NCI-H2196 treated with DMSO at 0.1 percent for 48 hours (cell line): Measurements from ENCODE around the gene INF2.
A peak's percentile ranks its signal among the peaks of the same experiment; 100 is the strongest.

Experiments
- DNase-seq: peaks from one replicate; lab custom pipeline; 2025; ENCODE audit not compliant: unreplicated experiment; lab: John Stamatoyannopoulos, UW

The INF2 gene

DNA sequence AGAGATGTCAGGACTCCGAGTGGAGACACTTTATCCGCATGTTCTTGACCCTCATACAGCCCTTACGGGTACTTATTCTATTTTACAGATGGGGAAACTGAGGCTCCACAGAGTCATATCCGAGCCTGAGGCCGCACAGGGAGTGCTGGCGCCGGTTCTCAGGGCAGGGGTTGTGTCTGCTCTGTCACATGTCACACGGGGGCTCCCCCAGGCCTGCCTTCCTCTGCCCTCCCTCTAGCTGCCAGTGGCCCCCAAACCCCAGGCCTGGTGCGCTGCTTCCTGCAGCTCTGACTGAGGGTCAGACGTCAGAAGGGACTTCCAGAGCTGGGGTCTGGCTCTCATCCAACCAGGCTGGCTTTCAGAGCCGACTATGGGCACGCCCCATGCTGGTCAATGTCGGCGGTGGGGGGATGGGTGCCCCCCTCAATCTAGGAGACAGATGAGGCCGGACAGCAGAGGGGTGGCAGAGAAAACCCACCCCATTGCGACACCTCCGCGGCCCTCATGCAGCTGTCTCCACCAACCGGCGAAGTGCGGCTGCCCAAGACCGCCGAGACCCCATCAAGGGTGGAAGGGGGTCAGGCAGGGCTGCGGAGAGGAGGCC is 811 bp upstream of the INF2 start:
- DNase-seq, result no peak

DNA sequence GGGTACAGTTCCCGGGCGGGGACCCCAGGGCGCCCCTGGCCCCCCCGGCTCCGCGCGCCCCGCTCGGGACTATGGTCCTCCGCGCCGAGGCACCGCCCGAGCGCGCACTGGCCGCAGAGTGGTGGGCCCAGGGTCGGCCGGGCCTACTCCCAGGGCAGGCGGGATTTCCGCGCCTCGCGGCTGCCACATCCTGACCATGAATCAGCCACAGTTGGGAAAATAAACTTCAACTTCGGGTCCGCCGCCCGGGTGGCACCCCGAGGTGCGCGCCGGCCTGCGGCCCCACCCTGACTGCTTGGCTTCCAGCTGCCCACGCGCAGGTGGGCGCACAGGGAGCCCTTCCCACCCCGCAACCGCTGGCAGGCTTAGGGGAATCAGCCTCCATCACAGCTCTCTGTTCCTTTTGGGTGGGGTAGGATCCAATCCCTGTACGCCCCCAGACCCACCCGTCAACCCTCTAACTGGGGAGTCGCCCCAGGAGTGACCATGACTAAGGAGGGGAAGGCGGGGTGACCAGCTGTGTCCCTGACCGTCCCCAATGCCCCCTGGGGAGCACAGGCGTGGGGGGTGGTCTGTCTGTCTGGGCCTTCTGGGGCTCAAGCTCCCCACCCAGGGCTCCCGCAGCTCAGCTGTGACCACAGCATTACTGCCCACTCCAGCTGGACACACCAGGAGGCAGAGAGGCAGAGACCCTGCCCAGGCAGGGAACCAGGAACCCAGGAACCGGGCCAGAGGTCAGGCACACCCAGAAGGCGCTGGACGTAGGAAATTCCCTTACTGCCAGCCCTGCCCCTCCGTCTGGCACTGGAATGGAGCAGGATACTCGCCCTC is 678 bp downstream of the INF2 start:
- no peak for DNase-seq

DNA sequence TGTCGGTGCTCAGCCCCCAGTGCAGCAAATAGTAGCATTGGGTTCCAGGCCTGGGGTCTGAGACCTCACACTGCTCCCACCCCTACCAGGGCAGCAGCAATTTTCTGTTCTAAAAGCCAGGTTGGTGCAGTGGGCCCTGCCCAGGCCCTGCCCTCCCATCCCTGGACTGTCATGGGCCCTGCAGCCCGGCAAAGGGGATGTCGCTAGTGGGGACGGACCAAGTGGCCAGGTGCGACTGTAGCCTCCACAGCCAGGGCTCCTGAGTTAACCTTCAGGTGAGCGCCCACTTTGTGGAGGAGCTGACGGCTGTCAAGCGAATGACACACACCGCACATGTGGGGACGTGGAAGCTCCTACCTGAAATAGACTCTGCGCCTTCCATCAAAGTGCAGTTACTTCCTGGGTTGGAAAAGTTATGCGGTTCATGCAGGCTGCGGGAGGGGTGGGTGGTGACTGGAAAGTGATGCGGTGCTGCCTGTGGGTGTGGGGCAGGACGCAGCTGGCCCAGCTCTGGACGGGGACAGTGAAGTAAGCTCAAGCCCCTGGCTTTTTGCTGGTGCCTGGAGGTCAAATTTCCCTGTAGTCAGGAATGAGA is 1.5 kb downstream of the INF2 start:
- DNase-seq, result no peak

DNA sequence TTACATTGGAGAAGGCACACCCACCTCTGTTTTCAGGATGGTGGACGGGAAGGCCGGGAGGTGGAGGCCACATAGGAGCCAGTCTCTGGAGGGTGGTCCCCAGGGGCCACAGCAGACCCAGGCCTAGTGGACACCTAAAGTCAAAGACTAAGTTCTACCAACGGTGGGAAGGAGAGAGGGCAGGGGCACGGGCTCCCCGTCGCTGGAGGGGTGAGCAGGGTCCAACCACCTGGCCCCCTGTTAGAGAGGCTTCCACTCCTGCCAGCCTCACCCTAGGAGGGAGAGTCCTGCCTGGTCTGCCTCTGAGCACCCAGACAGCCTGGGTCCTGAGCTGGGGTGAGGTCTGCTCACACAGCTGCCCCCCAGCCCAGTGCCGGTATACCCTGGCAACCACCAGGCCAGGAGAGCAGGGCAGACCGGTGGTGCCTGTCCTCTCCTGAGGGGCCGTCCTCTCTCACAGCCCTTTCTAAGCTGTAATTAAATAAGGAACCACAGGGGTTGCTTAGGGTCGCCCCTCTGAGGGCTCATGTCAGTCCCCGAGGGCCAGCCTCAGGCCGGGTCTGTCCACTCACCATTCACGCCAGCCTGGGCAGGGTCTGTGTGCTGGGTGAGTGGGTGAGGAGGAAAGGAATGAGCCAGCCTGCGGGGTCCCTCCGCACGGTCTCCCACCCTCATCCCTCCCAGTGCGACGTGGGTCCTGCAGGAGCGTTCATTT is 2.3 kb downstream of the INF2 start:
- no peak for DNase-seq

DNA sequence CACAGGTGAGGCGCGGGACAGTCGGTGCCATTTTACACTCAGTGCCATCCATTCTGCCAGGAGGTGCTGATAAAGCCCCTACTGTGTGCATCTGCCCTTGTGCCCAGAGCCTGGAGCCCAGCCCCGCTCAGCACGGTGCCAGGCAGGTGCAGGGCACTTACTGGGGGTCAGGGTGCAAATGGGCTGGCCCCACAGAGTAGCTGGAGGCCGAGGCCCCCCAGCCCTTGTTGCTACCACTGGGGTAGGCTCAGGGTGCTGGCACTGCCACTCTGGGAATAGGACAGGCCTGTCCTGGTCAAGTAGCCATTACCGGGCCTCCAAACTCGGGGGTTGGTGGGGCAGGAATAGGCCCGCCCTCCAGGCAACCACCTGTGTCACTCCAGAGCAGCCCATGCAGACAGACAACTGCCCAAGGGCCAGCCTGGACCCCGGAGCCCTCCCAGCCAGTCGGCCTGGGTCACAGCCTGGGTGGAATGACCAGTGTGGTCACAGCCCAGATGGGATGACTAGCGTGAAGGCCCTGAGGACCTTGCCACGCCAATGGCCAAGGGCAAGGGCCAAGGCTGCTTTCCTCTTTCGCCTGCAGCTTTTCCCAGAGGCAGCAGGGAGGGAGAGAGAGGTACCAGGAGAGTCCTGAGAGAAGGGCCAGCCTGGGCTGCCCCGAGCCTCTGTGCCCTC is 3.0 kb downstream of the INF2 start:
- DNase-seq, result no peak

DNA sequence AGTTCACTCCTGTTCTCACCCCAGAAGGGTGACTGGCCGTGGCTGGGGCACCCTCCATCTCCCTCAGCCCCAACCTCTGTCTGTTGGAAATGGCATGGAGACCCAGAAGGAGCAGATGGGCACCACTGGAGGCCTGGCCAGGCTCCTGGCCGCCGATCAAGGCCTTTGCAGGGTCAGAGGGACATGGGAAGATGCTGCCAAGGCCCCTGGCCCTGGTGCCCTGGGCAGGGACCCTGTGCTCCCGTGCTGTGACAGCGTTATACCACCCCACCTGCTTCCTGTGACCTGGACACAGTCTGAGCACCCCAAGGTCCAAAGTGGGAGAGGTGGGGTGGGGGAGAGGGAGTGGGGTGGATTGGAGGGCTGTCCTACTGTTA is 3.5 kb downstream of the INF2 start:
- DNase-seq, result no peak

DNA sequence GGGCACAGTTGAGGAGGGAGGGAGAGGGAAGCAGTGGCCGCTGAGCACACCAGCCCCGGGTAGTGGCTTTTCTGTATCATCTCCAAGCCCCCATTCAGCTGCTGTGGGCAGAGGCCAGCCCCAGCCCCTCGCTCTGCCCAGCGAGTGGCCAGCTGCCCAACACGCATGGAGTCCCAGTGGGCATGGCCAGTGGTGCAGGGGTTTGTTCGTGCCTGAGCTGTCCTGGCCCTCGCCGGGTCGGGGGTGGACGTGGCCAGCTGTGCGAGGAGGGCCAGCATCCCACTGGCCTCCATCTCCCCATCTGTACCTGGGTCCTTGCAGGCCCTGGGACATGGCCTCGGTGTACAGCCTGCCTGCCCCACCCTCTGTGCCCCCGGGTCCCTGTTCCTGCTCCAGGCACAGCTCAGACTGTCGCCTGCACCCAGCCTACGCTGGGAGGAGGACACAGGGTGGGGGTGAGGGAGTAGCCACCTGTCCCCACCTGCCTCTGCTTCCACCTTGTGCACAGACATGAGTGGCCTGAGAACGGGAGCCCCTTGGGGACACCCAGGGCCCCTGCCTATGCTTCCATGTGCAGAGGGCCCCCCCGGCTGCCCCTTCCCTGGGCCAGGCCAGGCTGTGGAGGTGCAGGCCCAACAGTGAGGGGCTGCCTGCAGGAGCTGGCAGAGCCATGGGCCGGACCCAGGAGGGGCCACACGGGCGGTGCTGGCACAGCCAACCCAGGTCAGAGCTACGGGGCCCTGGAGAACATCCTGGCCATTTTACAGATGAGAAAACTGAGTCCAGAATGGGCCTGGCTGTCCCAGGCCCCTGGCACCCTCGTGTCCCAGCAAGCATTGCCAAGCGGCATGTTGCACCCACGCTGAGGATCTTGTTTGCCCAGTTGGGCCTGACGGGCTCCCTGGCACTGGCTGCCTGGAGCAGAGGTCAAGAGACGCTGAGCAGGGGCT is 4.3 kb downstream of the INF2 start:
- no peak for DNase-seq

DNA sequence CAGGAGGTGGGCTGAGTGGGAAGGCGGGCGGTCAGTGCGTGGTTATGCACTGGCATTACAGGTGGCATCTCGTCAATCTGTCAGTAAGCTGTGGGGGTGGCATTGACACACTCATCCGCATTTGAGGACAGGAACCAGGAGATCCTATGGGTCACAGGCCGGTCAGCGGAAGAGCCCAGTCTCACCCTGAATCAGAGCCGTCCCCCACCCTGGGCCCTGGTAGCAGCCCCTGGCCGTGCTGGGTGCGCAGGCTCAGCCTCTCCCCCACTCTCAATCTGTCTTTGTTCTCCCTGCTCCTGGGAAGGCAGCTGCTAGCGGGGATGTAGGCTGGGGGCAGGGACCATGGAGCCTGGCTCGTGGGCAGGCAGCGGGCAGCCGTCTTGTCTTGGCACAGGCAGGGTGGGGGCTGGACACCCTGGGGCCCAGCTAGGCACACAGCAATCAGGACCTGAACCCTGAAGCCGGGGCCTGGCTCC is 5.1 kb downstream of the INF2 start:
- no peak for DNase-seq

DNA sequence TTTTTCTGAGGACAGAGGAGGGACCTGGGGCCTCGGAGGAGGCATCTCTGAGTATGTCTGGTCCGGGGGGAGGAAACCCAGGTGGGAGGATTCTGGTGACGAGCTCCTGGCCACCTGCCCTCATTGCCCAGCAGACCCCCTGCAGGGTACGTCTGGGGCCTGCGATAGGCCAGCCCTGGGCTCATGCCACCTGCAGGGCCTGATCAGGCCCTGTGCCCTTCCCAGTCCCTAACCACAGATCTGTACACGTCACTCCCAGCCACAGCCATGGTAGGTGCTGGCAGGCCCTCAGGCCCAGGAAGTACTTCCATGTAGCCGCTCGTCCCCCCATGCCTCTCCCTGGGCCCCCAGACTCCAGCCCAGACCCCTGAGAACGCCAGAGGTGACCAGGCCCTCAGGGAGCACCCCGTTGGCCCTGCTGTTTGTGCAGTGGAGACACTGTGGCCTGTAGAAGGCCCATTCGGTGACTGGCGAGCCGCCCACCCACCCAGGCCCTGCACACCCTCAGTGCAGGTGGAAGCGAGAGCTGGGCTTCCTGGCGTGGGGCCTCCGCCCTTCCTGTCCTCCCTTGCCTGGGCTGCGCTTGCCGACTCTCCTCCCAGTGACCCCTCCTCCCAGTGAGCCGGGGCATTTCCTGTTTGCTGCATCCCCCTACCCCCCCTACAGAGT is 5.7 kb downstream of the INF2 start:
- DNase-seq, result peak; percentile 77

DNA sequence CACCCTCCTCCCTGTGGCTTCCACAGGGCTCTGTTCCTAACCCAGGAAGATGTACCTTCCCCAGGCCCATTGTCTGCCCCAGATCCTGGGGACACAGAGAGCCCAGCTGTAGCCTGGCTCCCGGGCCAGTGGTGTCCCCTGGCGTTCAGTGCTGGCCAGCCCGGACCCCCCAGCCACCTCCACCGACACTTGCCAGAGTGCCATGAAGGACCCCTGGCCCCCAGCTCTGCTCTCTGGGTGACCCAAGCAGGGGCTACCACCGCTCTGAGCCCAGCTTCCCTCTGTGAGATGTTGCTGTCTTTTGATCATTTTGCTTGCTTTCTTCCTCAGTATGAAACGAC is 6.2 kb downstream of the INF2 start:
- no peak for DNase-seq

DNA sequence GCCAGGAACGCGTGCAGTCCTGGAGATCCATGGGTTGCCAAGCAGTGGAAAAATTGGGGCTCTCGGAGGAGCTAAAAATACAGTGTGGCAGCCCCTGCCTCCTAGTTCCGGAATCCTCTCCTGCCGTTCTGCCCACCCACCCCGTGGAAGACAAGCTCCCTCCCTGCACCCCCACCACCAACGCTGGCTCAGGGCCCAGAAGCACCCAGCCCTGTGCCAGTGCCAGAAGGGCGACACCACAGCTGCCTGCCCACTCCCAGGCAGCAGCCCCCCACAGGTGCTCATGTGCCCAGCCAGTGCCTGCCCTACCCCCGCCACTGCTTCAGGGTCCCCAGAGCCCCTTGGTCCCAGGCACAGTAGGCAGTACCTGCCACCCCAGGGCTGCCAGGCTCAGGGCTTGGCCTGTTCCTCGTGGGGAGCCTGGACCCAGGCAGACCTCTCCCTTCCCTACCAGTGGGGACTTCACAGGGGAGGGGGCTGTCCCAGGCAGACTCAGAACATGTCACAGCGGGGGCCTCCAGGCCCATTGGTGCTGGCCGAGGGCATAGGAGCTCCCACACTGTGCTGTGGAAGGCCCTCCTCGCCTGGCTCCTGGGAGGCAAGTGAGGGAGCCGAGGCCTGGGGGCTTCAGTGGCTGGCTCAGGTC is 7.4 kb downstream of the INF2 start:
- DNase-seq, result no peak

DNA sequence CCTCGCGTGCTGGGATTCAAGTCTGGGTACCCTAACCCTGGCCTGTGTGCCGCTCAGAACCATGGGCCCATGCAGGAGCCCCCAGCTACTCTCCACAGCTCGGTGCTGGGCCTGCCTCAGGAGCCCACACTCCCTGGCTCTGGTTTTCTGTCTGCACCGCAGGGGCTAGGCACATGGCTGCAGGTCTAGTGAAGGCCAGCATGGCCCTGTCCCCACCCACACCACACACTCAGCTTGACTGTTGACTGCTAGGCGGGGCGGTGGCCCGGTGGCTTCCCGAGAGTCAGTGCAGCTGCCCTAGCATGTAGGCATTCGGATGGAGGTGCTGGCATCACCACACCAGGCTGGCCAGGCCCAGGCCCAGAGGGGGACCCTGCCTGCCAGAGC is 7.9 kb downstream of the INF2 start:
- DNase-seq, result no peak

DNA sequence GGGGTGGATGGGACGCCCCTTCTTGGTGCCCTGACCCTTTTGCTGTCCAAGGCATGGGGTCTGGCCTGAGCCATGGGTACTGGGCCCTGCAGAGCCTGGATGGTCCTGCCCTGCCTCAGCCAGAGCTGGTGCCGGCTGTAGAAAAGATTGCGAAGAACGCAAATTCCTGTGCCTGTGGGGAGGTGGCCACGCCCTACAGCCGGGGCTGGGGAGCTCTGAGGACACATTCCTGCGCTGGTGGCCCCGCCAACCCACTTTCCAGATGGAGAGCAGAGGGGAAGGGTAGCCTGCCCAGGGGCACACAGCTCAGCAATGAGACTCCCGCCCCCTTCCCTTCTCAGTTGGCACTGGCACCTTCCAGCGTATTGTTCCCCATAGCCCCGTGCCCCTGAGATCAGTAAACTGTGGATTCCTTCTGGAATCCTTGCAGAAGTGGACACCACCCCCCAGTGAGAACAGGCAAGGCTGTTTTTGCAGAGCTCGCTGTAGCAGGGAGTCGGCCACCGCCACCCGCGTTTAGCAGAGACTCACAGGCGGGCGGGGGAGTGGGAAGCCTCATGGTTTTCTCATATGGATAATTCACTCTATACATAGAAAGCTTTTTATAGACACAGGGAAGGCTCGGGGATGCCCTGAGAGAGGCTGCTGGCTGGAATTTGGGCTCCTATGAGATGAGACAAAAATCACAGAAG is 8.6 kb downstream of the INF2 start:
- no peak for DNase-seq

DNA sequence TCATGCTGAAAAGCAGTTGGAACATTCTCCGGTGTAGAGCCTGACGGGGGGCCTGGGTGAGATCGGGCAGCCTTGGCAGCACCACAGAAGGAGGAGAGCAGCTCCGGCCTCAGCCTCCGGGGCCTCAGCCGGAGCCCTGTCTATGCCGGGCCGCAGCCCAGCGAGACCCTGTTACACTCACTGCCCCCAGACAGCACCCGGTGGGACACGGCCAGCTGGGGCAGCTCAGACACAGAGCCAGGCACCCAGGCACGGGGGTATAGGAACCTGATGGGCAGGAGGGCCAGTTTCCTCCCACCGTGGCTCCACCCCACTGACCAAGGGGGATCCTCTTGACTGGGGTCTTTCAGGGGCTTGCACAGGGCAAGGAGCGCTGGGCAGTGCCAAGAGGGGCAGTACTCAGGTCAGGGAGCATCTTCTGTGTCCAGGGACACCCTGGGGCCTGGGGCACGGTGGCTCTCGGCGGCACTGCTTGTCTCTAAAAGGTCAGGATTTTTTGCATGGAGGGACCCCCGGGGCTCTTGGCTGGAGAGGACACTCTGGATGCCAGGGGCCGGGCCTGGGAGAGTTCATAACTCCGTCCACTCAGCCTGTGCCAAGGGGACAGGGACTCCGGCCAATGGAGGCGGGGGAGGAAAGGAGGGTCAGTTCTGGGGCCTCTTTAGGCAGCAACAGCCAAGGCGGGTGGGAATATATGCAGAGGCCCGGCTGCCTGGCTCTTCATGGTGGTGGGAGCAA is 9.4 kb downstream of the INF2 start:
- DNase-seq, result no peak

DNA sequence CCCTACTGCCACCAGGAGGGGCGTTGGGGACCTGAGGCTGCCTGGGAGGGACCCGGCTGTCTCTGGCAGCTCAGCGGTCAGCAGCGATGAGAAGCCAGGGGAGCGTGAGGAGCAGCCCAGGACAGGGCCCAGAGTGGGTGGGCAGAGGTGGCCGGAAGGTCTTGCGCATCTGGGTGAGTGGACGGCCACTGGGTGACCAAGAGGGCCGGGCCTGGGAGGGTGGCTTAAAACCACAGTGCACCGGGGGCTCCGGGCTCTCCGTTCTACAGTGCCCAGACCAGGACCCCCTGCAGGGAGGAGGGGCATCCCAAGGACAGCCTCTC is 10.0 kb downstream of the INF2 start:
- no peak for DNase-seq

DNA sequence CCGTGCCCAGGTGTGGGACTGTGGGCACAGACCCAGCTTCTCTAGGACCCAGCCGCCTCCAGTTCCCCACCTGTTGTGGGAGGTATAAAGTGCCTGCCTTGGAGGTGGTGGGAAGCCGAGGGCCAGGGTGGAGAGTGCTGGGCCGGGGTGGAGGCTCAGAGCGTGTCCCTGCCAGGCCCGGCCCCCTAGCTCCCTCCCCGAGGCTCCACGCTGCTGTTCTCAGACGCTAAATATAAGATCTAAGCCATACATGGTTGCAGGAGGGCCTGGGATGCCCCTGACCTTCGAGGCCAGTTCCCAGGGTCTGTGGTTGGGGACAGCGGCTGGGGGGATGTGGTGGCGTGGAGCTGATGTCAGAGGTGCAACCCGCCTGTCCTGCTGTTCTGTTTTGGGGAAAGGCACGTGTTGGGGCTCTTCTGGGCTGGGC is 10.8 kb downstream of the INF2 start:
- DNase-seq, result no peak

DNA sequence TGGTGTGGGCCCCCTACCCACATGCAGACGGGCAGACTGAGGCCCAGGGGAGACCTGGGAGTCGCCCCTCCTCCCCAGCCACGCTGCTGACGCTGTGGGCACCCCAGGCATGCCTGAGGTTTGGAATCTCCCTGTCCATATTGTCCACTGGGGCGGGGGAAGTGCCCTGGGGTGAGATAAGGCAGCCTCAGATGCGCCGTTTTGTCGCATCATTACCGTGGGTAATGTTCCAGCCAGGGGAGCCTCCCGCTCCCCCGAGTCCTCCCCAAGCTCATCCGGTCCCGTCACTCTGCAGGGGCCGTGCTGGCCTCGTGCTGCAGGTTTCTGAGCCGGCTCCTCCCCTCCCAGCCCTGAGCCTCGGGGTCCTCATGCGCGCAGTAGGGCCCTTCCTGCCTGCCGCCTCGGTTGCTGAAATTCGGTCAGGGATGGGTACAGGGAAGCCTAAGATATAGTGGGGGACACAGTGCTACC is 11.4 kb downstream of the INF2 start:
- DNase-seq, result no peak
